ENCODE data around the gene B4GALT2.

GRCh38 chr1:43942411-43942810, 36.6 kb upstream of the B4GALT2 start:
- TF ChIP-seq, protein P1, sequence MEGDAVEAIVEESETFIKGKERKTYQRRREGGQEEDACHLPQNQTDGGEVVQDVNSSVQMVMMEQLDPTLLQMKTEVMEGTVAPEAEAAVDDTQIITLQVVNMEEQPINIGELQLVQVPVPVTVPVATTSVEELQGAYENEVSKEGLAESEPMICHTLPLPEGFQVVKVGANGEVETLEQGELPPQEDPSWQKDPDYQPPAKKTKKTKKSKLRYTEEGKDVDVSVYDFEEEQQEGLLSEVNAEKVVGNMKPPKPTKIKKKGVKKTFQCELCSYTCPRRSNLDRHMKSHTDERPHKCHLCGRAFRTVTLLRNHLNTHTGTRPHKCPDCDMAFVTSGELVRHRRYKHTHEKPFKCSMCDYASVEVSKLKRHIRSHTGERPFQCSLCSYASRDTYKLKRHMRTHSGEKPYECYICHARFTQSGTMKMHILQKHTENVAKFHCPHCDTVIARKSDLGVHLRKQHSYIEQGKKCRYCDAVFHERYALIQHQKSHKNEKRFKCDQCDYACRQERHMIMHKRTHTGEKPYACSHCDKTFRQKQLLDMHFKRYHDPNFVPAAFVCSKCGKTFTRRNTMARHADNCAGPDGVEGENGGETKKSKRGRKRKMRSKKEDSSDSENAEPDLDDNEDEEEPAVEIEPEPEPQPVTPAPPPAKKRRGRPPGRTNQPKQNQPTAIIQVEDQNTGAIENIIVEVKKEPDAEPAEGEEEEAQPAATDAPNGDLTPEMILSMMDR (IDR thresholded peaks at IDR 0.05; ENCODE audit: extremely low read depth in 1 of 2, insufficient read depth in 1 of 2, low read depth in 1 of 2, low read length in 2 of 2): no peak
- TF ChIP-seq POLR2AphosphoS5 (IDR thresholded peaks at IDR 0.05; ENCODE audit: insufficient read depth, low read depth, low read length) (no peak), EZH2 (IDR thresholded peaks at IDR 0.05; ENCODE audit: borderline replicate concordance, low read depth, low read length, severe bottlenecking) (no peak), POLR2A (IDR thresholded peaks at IDR 0.05; ENCODE audit: low read depth, low read length) (no peak)
- TF ChIP-seq, protein P2, sequence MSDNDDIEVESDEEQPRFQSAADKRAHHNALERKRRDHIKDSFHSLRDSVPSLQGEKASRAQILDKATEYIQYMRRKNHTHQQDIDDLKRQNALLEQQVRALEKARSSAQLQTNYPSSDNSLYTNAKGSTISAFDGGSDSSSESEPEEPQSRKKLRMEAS (IDR thresholded peaks at IDR 0.05; ENCODE audit: insufficient read depth, insufficient read length): no peak

All from endothelial cell of umbilical vein (primary cell).